GM18505 (cell line): ENCODE data around the gene NRDE2.

Experiments used
- ATAC-seq: cut with Tn5 transposase; IDR thresholded peaks from one replicate; pipeline ENCODE4 v1.9.1; 2021; ENCODE audit not compliant: unreplicated experiment
- POLR2A ChIP-seq: IDR thresholded peaks from 4 replicates; pipeline ENCODE4 v1.6.1; 2011; ENCODE audit warnings: borderline replicate concordance; ENCODE audit not compliant: insufficient read depth, insufficient read length; ENCODE audit errors: extremely low read depth

Gene NRDE2

DNA sequence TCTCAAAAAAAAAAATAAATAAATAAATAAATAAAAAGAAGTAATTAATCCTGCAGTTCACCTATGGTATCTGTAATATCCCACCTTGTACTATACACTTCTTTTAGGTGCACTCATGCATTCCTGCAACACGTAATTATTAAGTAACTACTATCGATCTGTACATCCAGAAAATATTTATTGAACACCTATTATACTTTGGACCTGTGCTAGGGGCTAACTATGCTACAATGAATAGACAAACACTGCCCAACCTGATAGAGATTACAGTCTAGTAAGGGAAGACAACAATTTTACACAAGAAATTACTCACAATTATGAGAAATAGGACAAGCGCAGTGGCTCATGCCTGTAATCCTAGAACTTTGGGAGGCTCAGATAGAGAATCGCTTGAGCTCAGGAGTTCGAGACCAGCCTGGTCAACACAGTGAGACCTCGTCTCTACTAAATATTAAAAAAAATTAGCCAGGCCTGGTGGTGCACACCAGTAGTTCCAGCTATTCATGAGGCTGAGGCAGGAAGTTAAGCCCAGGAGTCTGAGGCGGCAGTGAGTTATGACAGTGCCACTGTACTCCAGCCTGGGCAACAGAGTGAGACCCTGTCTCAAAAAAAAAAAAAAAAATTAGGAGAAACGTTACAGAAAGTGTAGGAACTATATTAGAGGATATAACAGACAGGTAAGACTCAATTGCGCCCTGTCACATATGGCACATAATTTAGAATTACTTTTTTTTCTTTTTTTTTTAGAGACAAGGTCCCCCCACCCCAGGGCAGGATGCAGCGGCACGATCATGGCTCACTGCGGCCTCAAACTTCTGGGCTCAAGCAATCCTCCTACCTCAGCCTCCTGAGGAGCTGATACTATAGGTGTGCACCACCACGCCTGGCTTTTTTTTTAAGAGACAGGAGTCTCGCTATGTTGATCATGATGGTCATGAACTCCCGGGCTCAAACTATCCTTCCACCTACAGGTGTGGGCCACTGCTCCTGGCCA lies 1.2 kb downstream of the NRDE2 start:
- ATAC-seq, result no peak
- TF ChIP-seq POLR2A, result no peak

DNA sequence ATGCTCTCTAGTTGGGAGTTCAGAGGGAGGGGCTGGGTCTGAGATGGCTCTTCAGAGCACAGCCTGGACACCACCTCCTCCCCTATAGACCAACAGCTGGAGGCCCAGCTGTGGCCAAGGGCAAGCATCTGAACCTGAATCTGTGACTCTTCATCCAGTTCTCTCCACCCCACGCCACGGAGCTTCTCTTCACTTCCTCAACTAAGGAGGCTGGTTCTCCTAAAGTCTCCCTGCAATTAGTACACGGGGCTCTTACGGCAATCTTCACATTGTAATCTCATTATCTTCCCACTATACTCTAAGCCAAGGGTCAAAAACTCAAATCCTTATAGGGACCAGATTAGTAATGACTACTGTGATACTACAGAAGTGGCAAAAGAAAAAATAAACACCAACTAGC lies 9.8 kb downstream of the NRDE2 start:
- TF ChIP-seq POLR2A, result no peak
- no peak for ATAC-seq

DNA sequence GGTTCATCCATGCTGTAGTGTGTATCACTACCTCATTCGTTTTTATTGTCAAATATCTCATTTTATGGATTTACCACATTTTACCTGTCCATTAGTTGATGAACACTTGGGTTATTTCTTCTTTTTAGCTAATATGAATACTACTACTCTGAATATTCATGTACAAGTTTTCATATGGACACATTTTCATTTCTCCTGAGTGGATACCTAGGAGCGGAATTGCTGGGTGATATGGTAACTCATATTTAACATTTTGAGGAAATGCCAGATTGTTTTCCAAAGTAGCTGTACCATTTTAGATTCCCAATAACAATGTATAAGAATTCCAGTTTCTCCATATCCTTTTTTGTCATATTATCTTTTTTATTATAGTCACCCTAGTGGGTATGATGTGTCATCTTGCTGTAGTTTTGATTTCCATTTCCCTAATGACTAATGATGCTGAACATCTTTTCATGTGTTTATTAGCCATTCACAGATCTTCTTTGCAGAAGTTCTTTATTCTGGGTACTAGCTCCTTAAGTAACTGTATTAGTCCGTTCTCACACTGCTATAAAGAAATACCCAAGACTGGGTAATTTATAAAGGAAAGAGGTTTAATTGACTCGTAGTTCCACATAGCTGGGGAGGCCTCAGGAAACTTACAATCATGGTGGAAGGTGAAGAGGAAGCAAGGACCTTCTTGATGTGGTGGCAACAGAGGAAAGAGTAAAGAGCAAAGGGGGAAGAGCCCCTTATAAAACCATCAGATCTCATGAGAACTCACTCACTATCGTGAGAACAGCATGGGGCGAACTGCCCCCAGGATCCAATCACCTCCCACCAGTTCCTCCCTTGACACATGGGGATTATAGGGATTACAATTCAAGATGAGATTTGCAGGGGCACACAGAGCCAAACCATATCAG lies 11.9 kb downstream of the NRDE2 start:
- ATAC-seq, result no peak
- TF ChIP-seq POLR2A, result no peak

DNA sequence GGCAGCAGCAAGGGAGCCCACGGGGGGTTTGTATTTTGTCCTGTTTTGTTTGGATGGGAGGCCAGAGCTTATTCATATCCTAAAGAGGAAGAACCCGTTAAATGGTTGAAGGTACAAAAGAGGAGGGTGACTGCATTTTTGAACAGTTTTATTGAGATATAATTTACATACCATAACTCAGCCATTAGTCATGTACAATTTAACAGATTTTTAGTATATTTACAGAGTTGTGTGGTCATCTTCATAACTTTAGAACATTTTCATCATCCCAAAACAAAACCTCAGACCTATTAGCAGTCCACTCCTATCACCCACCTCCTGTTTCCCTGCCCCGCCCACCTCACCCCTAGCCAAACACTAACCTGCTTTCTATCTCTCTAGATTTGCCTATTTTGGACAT lies 12.6 kb downstream of the NRDE2 start:
- no peak for ATAC-seq
- TF ChIP-seq POLR2A, result no peak

DNA sequence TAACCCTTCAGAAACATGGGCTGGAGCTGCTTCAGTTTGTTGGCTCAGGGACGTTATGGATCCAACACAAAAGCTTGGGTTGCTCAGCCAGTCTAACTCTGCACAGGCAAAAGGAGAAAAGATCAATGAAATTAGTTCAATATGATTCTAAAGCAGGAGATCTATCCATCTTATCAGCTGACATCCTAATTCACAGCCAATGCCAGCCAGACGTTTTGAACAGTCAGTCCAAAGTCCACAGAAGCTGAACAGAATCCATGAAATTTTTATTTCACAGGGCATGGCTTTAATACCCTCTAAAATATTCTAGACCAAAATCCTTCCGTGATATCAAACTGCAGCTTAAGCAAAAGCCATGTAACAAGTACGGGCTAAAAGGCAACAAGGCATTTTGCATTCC lies 13.7 kb downstream of the NRDE2 start:
- TF ChIP-seq POLR2A, result no peak
- ATAC-seq, result no peak

DNA sequence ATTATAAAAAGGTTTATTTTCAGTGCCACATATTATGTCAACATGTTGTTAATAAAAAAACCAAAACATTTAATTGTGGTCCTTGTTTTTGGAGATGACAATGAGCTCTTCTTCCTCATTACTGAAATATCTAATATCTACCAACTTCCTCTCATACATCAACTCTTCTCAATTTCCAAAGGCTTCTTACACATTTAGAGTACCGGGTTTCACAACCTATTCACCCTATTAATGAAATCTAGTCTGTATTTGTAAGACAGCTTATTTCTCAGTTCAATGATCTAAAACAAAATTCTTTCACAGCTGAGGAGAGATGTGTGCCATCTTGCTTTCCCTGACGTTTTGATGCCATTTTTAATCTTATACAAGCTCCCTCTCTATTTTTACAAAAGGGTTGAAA lies 14.5 kb downstream of the NRDE2 start:
- no peak for TF ChIP-seq POLR2A
- no peak for ATAC-seq

DNA sequence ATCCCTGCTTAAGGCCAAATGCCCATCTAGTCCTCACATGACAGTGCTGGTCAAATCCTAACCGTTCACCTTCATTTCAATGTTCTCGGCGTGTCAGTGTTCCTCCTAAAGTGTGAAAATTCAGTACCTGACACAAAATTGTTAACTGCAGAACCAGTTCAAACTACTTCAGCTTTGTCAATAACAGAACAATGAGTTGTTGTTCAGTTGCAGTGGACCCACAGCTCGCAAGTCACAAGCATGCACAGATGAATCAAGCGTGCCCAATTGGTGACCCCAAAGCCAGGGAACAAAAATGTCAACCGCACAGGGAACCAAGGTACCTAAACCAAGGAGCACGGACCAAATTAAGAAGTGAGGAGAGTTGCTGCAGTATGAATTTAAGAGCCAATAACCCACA lies 23.2 kb downstream of the NRDE2 start:
- ATAC-seq, result no peak

DNA sequence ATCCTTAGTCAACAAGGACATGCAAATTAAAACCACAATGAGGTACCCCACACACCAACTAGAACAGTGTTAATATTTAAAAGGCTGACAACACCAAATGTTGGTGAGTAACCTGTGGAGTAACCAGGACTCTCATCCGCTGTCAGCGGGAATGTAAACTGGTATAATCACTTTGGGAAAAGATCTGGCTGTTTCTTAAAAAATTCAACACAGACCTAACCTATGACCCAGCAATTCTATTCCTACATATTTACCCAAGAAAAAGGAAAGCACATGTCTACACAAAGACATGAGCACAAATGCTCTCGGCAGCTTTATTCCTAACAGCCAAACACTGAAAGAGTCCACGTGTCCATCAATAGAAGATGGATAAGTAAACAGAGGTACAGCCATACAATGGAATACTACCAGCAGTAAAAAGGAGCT lies 26.6 kb downstream of the NRDE2 start:
- TF ChIP-seq POLR2A, result no peak
- ATAC-seq, result no peak

More for the DNA sequence above, 23.2 kb downstream of the NRDE2 start:
- TF ChIP-seq POLR2A, result no peak

DNA sequence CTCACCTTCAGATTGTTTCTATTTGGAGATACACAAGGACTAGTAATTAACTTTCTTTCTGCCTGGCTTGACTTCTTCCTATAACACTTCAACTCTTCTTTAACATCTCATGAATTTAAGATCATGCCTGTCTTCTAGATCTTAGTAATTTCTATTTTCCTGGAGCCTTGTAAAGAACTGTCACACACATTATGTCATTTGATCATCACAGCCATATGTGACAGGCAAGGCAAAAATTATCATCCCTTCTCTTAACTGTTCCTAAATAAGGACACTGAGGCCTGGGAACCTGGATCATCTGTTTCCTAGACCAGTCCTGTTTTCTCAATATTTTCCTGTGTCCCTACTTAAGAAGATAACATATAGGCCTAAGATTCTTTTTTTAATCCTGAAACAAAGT lies 27.2 kb downstream of the NRDE2 start:
- no peak for ATAC-seq
- TF ChIP-seq POLR2A, result no peak

DNA sequence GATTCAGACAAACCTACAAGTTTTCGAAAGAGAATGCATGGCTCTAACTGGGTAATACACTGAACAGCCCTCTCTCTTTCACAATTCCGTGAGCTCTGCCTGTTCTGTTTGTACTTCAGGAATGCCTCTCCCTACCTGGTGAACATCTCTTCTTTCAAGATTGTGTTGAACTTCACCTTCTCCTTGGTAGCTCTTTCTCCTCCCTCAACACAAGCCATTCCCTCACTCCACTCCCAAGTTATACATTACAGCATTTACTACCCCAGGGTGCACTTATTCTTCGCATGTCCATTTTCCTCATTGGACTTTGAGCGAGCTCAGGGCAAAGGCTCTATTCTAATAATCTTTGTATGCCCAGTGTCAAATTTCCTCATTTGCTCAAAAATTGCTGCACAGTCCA lies 28.3 kb downstream of the NRDE2 start:
- TF ChIP-seq POLR2A, result no peak
- ATAC-seq, result no peak

DNA sequence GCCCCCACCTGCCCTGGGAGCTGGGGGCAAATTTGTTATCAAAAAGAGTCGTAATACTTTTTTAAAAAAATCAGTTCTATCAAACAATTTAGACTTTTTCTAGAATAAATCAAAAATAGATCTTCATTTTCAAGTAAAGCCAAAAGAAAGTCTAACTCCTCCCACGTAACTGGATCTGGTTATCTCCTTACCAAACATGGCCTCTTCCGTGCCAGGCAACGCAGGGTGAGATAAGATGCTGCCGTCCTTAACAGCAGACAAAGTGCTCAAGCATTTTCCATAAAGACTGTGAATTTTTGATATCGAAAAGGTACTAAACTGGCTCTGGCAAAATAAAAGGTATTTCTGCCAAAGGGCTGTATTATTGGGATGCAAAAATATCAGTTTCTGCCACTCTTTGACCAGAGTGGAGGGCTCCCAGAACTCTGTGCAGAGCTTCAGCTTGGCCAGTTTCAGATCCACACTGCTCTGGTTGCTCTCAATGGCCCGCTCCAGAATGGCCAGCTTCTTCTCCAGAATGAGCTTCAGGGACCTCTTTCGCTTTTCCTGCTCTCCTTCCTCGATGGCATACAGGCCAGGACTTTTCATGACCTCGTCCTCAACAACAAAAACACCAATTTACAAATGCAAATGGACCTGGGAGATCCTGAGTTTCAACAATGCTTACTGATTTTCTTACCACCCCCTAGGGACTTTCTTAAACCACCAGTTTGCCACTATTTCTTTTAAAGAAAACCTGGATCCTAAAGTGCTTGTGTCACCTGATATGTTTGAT lies 29.0 kb downstream of the NRDE2 start:
- ATAC-seq, result no peak
- no peak for TF ChIP-seq POLR2A

DNA sequence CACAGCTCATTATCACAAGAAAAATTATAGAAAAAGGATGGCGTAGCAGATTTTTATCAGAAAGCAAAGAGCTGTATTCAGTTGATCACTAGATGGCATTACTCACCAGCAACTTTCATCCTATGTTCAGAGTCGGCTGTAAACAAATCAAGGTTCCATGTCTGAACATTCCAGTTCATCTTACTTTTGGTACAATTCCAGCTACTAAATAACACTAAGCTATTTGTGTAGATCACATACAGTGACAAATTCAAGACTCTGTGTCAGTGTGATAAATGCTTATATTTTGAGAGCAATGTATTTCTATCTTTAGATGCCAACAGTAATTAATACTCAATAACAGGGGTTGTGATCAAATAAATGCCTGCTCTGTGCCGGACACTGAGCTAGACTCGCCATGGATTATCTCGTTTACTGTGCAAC lies 30.1 kb downstream of the NRDE2 start:
- no peak for TF ChIP-seq POLR2A

DNA sequence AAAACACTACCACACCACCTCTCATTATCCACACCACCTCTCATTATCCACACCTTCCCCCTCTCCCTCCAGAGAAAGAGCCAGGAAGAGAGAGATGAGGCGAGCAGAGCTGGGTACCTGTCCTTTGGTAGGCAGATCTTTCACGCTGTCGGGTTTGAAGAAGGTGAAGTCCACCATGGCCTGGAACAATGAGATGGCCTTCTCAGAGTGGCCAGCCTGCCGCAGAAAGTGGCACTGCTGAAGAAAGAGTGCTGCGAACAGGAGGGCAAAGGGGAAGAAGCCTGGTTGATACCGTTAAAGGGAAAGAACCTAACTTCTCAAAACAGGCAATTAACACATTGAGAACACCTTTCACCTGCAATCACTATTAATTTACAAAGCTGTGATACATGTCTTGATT lies 30.6 kb downstream of the NRDE2 start:
- no peak for TF ChIP-seq POLR2A
- no peak for ATAC-seq

More for the DNA sequence above, 30.1 kb downstream of the NRDE2 start:
- no peak for ATAC-seq
